Liver (tissue), 3 donors: ENCODE results near the gene CDC14A.

Experiments used
- FOXA1 ChIP-seq: IDR thresholded peaks from 2 replicates; pipeline ENCODE4 v1.6.1; 2016; ENCODE audit warnings: antibody characterized with exemption
- FOXA2 ChIP-seq: IDR thresholded peaks from 2 replicates; pipeline ENCODE4 v1.6.1; 2016; ENCODE audit warnings: antibody characterized with exemption
- HNF4A ChIP-seq, 2 donors: conservative IDR thresholded peaks; 2 replicates each; pipeline ENCODE4 v1.6.1; 2016; ENCODE audit warnings: antibody characterized with exemption in 2 of 2, mild to moderate bottlenecking in 2 of 2
- MAX ChIP-seq: IDR thresholded peaks from 2 replicates; pipeline ENCODE4 v1.6.1; 2016; ENCODE audit warnings: antibody characterized with exemption
- RAD21 ChIP-seq, 2 donors: IDR thresholded peaks; 2 replicates each; pipeline ENCODE4 v1.6.1; 2016; ENCODE audit warnings: antibody characterized with exemption in 2 of 2, mild to moderate bottlenecking in 2 of 2
- REST ChIP-seq: IDR thresholded peaks from 2 replicates; pipeline ENCODE4 v1.6.1; 2016; ENCODE audit warnings: antibody characterized with exemption, mild to moderate bottlenecking
- SP1 ChIP-seq: IDR thresholded peaks from 2 replicates; pipeline ENCODE4 v1.6.1; 2018; ENCODE audit warnings: antibody characterized with exemption, mild to moderate bottlenecking
- TAF1 ChIP-seq: conservative IDR thresholded peaks from 2 replicates; pipeline ENCODE4 v1.6.1; 2016; ENCODE audit warnings: antibody characterized with exemption, mild to moderate bottlenecking
- YY1 ChIP-seq: IDR thresholded peaks from 2 replicates; pipeline ENCODE4 v1.6.1; 2016; ENCODE audit warnings: antibody characterized with exemption, mild to moderate bottlenecking
- TF ChIP-seq, protein P1 (sequence below): fragments of 150-350 bp; IDR thresholded peaks from 2 replicates; pipeline ENCODE4 v1.5.1; 2017; ENCODE audit warnings: improper control_type of control experiment, low read depth, low read length; ENCODE audit not compliant: missing input control
- TF ChIP-seq, protein P2 (sequence below): IDR thresholded peaks from 2 replicates; pipeline ENCODE4 v1.6.1; 2016; ENCODE audit warnings: antibody characterized with exemption
- donor health status: healthy.
- donor health status: healthy.

GRCh38 chr1:100448366-100448765 is 96.1 kb downstream of the CDC14A start:
- TF ChIP-seq, protein P1, sequence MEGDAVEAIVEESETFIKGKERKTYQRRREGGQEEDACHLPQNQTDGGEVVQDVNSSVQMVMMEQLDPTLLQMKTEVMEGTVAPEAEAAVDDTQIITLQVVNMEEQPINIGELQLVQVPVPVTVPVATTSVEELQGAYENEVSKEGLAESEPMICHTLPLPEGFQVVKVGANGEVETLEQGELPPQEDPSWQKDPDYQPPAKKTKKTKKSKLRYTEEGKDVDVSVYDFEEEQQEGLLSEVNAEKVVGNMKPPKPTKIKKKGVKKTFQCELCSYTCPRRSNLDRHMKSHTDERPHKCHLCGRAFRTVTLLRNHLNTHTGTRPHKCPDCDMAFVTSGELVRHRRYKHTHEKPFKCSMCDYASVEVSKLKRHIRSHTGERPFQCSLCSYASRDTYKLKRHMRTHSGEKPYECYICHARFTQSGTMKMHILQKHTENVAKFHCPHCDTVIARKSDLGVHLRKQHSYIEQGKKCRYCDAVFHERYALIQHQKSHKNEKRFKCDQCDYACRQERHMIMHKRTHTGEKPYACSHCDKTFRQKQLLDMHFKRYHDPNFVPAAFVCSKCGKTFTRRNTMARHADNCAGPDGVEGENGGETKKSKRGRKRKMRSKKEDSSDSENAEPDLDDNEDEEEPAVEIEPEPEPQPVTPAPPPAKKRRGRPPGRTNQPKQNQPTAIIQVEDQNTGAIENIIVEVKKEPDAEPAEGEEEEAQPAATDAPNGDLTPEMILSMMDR = no peak
- TF ChIP-seq FOXA2 (no peak), SP1 (no peak), FOXA1 (no peak), RAD21 (IDR thresholded peaks at IDR 0.05) (no peak), TAF1 (no peak), HNF4A (conservative IDR thresholded peaks at IDR 0.05) (no peak), MAX (no peak), REST (no peak), YY1 (no peak)
- TF ChIP-seq, protein P2, sequence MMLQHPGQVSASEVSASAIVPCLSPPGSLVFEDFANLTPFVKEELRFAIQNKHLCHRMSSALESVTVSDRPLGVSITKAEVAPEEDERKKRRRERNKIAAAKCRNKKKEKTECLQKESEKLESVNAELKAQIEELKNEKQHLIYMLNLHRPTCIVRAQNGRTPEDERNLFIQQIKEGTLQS = no peak
